Measurements from ENCODE around the gene GDPD4.

GRCh38 chr11:77207618-77208313 lies 93.7 kb downstream of the GDPD4 start:
- TF ChIP-seq CTCF (IDR thresholded peaks at IDR 0.05) (no peak), POLR2AphosphoS5 (IDR thresholded peaks at IDR 0.05; ENCODE audit: low read depth, low read length) (no peak), TCF7L2 (IDR thresholded peaks at IDR 0.05; ENCODE audit: low read depth, low read length) (no peak), REST (IDR thresholded peaks at IDR 0.05; ENCODE audit: insufficient read depth in 1 of 2, low read depth in 2 of 2, low read length in 1 of 2) (no peak), SIN3A (IDR thresholded peaks at IDR 0.05; ENCODE audit: borderline replicate concordance, insufficient read depth, low read depth, low read length) (no peak)
